Activated CD4-positive, CD25-positive, alpha-beta regulatory T cell (primary cell): Measurements from ENCODE around the gene AHRR.

Experiments
- DNase-seq, 4 experiments: peaks; one replicate each; lab custom pipeline; 2025; lab: John Stamatoyannopoulos, UW

The AHRR gene

GRCh38 chr5:415928-416635 lies 94.6 kb downstream of the AHRR start:
- no peak for DNase-seq

- no peak for DNase-seq
These were observed 95.1 kb downstream of the AHRR start for GRCh38 chr5:416636-416960.

- no peak for DNase-seq
These were observed 96.0 kb downstream of the AHRR start for GRCh38 chr5:417301-418161.

GRCh38 chr5:418162-419121 lies 96.9 kb downstream of the AHRR start:
- DNase-seq = no peak

- no peak for DNase-seq
These were observed 98.5 kb downstream of the AHRR start for GRCh38 chr5:419970-420369.

GRCh38 chr5:420632-421286 lies 99.2 kb downstream of the AHRR start:
- DNase-seq = no peak

- DNase-seq = no peak
These were observed 99.9 kb downstream of the AHRR start for GRCh38 chr5:421287-421880.

GRCh38 chr5:421901-422300 lies 100.4 kb downstream of the AHRR start:
- DNase-seq = no peak

- DNase-seq = no peak
These were observed 101.1 kb downstream of the AHRR start for GRCh38 chr5:422323-423232.

GRCh38 chr5:423233-423565 lies 101.7 kb downstream of the AHRR start:
- no peak for DNase-seq

GRCh38 chr5:423626-424261 lies 102.2 kb downstream of the AHRR start:
- no peak for DNase-seq

- DNase-seq = no peak
These were observed 103.0 kb downstream of the AHRR start for GRCh38 chr5:424301-425110.

- DNase-seq = no peak
These were observed 104.2 kb downstream of the AHRR start for GRCh38 chr5:425714-426113.

GRCh38 chr5:426392-426976 lies 105.0 kb downstream of the AHRR start:
- DNase-seq = no peak

- DNase-seq = no peak
These were observed 106.0 kb downstream of the AHRR start for GRCh38 chr5:427415-428087.

- no peak for DNase-seq
These were observed 106.7 kb downstream of the AHRR start for GRCh38 chr5:428219-428618.

- DNase-seq = no peak
These were observed 107.4 kb downstream of the AHRR start for GRCh38 chr5:428754-429452.
